Smooth muscle cell (in vitro differentiated cells): ENCODE results near the gene MEGF9. TPM values are rescaled to one million over a fixed set of nuclear protein-coding genes. Genes with fewer than 3 reads are reported as not detected.

ENCODE experiments used
- DNase-seq: peaks from one replicate; lab custom pipeline; 2025; ENCODE audit not compliant: unreplicated experiment; lab: John Stamatoyannopoulos, UW
- H2AFZ ChIP-seq: fragments of 200-600 bp; sonication (generic); 2 replicates; pipeline ENCODE4 v1.6.0; 2016; ENCODE audit warnings: antibody characterized with exemption, low read depth, mild to moderate bottlenecking
- H3F3A ChIP-seq: fragments of 200-600 bp; sonication (generic); 2 replicates; pipeline ENCODE4 v1.6.0; 2017; ENCODE audit warnings: antibody characterized with exemption, low read depth
- H3K27ac ChIP-seq: fragments of 200-600 bp; sonication (generic); 2 replicates; pipeline ENCODE4 v1.5.1; 2016; ENCODE audit warnings: low read depth, mild to moderate bottlenecking
- H3K27me3 ChIP-seq: fragments of 200-600 bp; sonication (generic); 2 replicates; pipeline ENCODE4 v1.6.1; 2016; ENCODE audit warnings: low read depth, mild to moderate bottlenecking
- H3K36me3 ChIP-seq: fragments of 200-600 bp; sonication (generic); 2 replicates; pipeline ENCODE4 v1.5.1; 2016; ENCODE audit warnings: low read depth
- H3K4me1 ChIP-seq: fragments of 200-600 bp; sonication (generic); 2 replicates; pipeline ENCODE4 v1.5.1; 2016; ENCODE audit warnings: low read depth
- H3K4me2 ChIP-seq: fragments of 200-600 bp; sonication (generic); 2 replicates; pipeline ENCODE4 v1.6.0; 2016; ENCODE audit warnings: mild to moderate bottlenecking
- H3K4me3 ChIP-seq: fragments of 200-600 bp; sonication (generic); 2 replicates; pipeline ENCODE4 v1.5.1; 2016; ENCODE audit warnings: mild to moderate bottlenecking
- H3K79me2 ChIP-seq: fragments of 200-600 bp; sonication (generic); 2 replicates; pipeline ENCODE4 v1.6.0; 2016; ENCODE audit warnings: low read depth, mild to moderate bottlenecking
- H3K9ac ChIP-seq: fragments of 200-600 bp; sonication (generic); 2 replicates; pipeline ENCODE4 v1.6.0; 2016; ENCODE audit warnings: low read depth
- H3K9me3 ChIP-seq: fragments of 200-600 bp; sonication (generic); replicated peaks from 2 replicates; pipeline ENCODE4 v1.5.1; 2016; ENCODE audit warnings: low read depth
- H4K20me1 ChIP-seq: fragments of 200-600 bp; sonication (generic); 2 replicates; pipeline ENCODE4 v1.6.0; 2016; ENCODE audit warnings: low read depth
- WGBS: methylation state at CpG from one replicate; pipeline ENCODE4 v1.1.7; 2016; ENCODE audit warnings: low lambda C conversion rate; 5-methylcytosine and 5-hydroxymethylcytosine counted together
- polyA plus RNA-seq: library from polyadenylated mRNA; unstranded; fragments of >200 nt; fragmentation: Nextera tagmentation; extraction: Ambion mirVana; gene quantifications from 2 replicates; pipeline ENCODE4 v1.2.1, GENCODE V29; 2016
- total RNA-seq: library from RNA; depleted of rRNA; stranded (reverse); fragments of >200 nt; gene quantifications from 2 replicates; pipeline ENCODE4 v1.2.3, GENCODE V29; 2014
- TF ChIP-seq, protein P1 (sequence below): fragments of 200-600 bp; sonication (generic); IDR thresholded peaks from 2 replicates; pipeline ENCODE4 v1.5.1; 2017; ENCODE audit warnings: borderline replicate concordance, mild to moderate bottlenecking, antibody characterized with exemption; ENCODE audit not compliant: insufficient read depth, poor library complexity, severe bottlenecking

MEGF9 gene
- total and polyA plus RNA-seq, 2 experiments from 2014 or later: 1.8 to 6.0 TPM

- Histone ChIP-seq H3K9me3 (no peaks in the 10 kb centered on the region), H3F3A (no peaks in the 10 kb centered on the region), H3K4me3 (no peak overlapping the region), H3K4me1 (peaks cover 3% of the 10 kb centered on the region), H3K4me2 (no peak overlapping the region), H2AFZ (no peak overlapping the region), H3K79me2 (no peaks in the 10 kb centered on the region), H4K20me1 (no peaks in the 10 kb centered on the region), H3K27ac (no peak overlapping the region), H3K9ac (no peak overlapping the region), H3K36me3 (no peaks in the 10 kb centered on the region), H3K27me3 (no peaks in the 10 kb centered on the region)
- 94% methylated on average over 3 of the region's 3 CpGs for WGBS
- TF ChIP-seq, protein P1, sequence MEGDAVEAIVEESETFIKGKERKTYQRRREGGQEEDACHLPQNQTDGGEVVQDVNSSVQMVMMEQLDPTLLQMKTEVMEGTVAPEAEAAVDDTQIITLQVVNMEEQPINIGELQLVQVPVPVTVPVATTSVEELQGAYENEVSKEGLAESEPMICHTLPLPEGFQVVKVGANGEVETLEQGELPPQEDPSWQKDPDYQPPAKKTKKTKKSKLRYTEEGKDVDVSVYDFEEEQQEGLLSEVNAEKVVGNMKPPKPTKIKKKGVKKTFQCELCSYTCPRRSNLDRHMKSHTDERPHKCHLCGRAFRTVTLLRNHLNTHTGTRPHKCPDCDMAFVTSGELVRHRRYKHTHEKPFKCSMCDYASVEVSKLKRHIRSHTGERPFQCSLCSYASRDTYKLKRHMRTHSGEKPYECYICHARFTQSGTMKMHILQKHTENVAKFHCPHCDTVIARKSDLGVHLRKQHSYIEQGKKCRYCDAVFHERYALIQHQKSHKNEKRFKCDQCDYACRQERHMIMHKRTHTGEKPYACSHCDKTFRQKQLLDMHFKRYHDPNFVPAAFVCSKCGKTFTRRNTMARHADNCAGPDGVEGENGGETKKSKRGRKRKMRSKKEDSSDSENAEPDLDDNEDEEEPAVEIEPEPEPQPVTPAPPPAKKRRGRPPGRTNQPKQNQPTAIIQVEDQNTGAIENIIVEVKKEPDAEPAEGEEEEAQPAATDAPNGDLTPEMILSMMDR: no peak
- no peak for DNase-seq
Measured at GRCh38 chr9:120648581-120649197, 65.6 kb downstream of the MEGF9 start.

DNA sequence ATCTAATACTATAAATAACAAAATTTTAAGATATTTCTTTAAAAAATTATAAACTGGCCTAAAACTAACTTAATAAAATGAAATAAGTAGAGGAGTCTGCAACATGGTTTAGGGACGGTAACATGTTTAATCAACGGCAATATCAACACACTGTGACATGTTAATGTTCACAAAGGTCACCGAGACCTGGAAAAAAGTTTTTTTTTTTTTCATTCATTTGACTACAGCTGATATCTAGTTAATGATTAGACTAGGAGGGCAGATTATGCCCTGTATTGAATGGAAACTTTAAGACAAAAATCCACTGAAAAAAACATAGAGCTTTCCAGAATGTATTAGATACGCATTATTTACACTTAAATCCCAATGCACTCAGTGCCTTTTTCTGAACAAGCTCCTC is 67.3 kb downstream of the MEGF9 start:
- Histone ChIP-seq H3K79me2 (no peaks in the 10 kb centered on the region), H3K4me2 (no peak overlapping the region), H2AFZ (no peak overlapping the region), H3K9ac (no peak overlapping the region), H3K9me3 (no peaks in the 10 kb centered on the region), H3K36me3 (no peaks in the 10 kb centered on the region), H3K4me3 (no peak overlapping the region), H3K27me3 (no peaks in the 10 kb centered on the region), H3K4me1 (peaks cover 3% of the 10 kb centered on the region), H4K20me1 (no peaks in the 10 kb centered on the region), H3K27ac (no peak overlapping the region), H3F3A (no peaks in the 10 kb centered on the region)
- TF ChIP-seq, protein P1: no peak
- 92% methylated on average over 4 of the region's 4 CpGs for WGBS
- no peak for DNase-seq

GRCh38 chr9:120645760-120646159 is 68.5 kb downstream of the MEGF9 start:
- TF ChIP-seq, protein P1: no peak
- Histone ChIP-seq H3K79me2 (no peaks in the 10 kb centered on the region), H3K4me3 (no peak overlapping the region), H3K27me3 (no peaks in the 10 kb centered on the region), H3F3A (no peaks in the 10 kb centered on the region), H2AFZ (no peak overlapping the region), H3K4me2 (no peak overlapping the region), H3K27ac (no peak overlapping the region), H3K9ac (no peak overlapping the region), H3K9me3 (no peaks in the 10 kb centered on the region), H4K20me1 (no peaks in the 10 kb centered on the region), H3K36me3 (no peaks in the 10 kb centered on the region), H3K4me1 (peaks cover 3% of the 10 kb centered on the region)
- no peak for DNase-seq
- 92% methylated on average over 1 of the region's 1 CpG for WGBS

DNA sequence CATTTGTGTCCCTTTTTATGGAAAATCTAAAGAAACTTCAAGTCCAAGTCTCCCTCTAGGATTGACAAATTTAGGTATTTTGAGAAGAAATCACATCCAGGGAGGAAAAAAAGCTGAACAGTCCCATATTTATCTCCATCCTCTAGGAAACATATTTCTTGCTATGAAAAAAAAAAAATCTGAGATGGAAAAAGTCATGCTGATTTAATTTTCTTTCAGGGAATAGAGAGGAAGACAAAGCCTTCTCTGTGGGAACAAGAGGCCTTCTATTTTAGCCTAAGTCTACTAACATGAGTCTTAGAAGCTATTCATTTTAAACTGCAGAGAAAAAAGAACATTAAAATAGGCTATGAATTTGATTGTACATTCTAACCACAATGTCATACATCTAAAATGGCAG is 71.2 kb downstream of the MEGF9 start:
- Histone ChIP-seq H3K27ac (no peak overlapping the region), H3K36me3 (no peaks in the 10 kb centered on the region), H3K27me3 (no peaks in the 10 kb centered on the region), H3K9me3 (no peaks in the 10 kb centered on the region), H4K20me1 (no peaks in the 10 kb centered on the region), H3K4me1 (peaks cover 3% of the 10 kb centered on the region), H2AFZ (no peak overlapping the region), H3K79me2 (no peaks in the 10 kb centered on the region), H3K9ac (no peak overlapping the region), H3F3A (no peaks in the 10 kb centered on the region), H3K4me3 (no peak overlapping the region), H3K4me2 (no peak overlapping the region)
- no peak for DNase-seq
- TF ChIP-seq, protein P1: no peak
